ENCODE measurements around the gene ZNF324B. TPM values are rescaled to one million over a fixed set of nuclear protein-coding genes. Genes with fewer than 3 reads are reported as not detected.

Gene ZNF324B
- polyA plus RNA-seq, 2 of the 4 experiments (the other 2 are of a cell fraction), result 3.8 to 6.8 TPM

- no peak for DNase-seq (ENCODE audit: low read depth in 1 of 2, low spot score in 1 of 2)
- H3K4me3 ChIP-seq, result no peak overlapping the region
- no peaks in the 10 kb centered on the region for H3K4me1 ChIP-seq
- no peak for FAIRE-seq
- no peak for ATAC-seq
- no peak overlapping the region for H3K4me2 ChIP-seq
- CTCF ChIA-PET, result interaction anchor here (0.9 to 1.9 kb wide), 2 partner anchors 13 to 90 kb away, joined by 4 to 8 read pairs; partner anchors contain the start of gene ZBTB45
- POLR2A ChIA-PET, result interaction anchor here (0.8 kb wide), 1 partner anchor 13 kb away, joined by 3 read pairs; no protein-coding TSS in a partner anchor
- TF ChIP-seq ZSCAN20 (CRISPR knock-in tag; IDR thresholded peaks at IDR 0.05), result no peak
- no peak for TF ChIP-seq RARB (CRISPR knock-in tag; IDR thresholded peaks at IDR 0.05)
- no peak for TF ChIP-seq RNF2 (IDR thresholded peaks at IDR 0.05; ENCODE audit: borderline replicate concordance, low read depth)
- no peak for TF ChIP-seq KDM1A (IDR thresholded peaks at IDR 0.05; ENCODE audit: low read depth)
- no peak for TF ChIP-seq RFX5 (IDR thresholded peaks at IDR 0.05)
- no peak for TF ChIP-seq HDAC2 (IDR thresholded peaks at IDR 0.05)
- TF ChIP-seq TP53 (CRISPR knock-in tag; IDR thresholded peaks at IDR 0.05), result no peak
- no peak for TF ChIP-seq CEBPB (IDR thresholded peaks at IDR 0.05)
- TF ChIP-seq BCL3 (IDR thresholded peaks at IDR 0.05), result no peak
- TF ChIP-seq HOXA7 (CRISPR knock-in tag; IDR thresholded peaks at IDR 0.05), result no peak
- TF ChIP-seq ATOH8 (CRISPR knock-in tag; IDR thresholded peaks at IDR 0.05; ENCODE audit: low read depth), result no peak
- TF ChIP-seq EP300 (IDR thresholded peaks at IDR 0.05), result no peak
- no peak for TF ChIP-seq MYC (IDR thresholded peaks at IDR 0.05; ENCODE audit: borderline replicate concordance, low read length)
- no peak overlapping the region for H3K27ac ChIP-seq
- peaks cover 70% of the 10 kb centered on the region for H3K9me3 ChIP-seq
These were observed 21.7 kb upstream of the ZNF324B start for GRCh38 chr19:58429745-58430144.

- no peak for TF ChIP-seq MYC (IDR thresholded peaks at IDR 0.05; ENCODE audit: borderline replicate concordance, low read length)
- no peak for TF ChIP-seq NR3C1 (IDR thresholded peaks at IDR 0.05)
- TF ChIP-seq NPAS2 (CRISPR knock-in tag; IDR thresholded peaks at IDR 0.05; ENCODE audit: borderline replicate concordance), result no peak
- TF ChIP-seq HES2 (IDR thresholded peaks at IDR 0.05), result no peak
- TF ChIP-seq CEBPB (IDR thresholded peaks at IDR 0.05), result no peak
- no peak for TF ChIP-seq ZNF302 (CRISPR knock-in tag; IDR thresholded peaks at IDR 0.05)
- no peak for TF ChIP-seq KDM1A (IDR thresholded peaks at IDR 0.05; ENCODE audit: low read depth)
- TF ChIP-seq HOXB5 (CRISPR knock-in tag; IDR thresholded peaks at IDR 0.05), result no peak
- TF ChIP-seq ELK1 (IDR thresholded peaks at IDR 0.05; ENCODE audit: low read depth, low read length), result no peak
- no peak for TF ChIP-seq REST (IDR thresholded peaks at IDR 0.05)
- no peak for TF ChIP-seq HOXA7 (CRISPR knock-in tag; IDR thresholded peaks at IDR 0.05)
- TF ChIP-seq BCL3 (IDR thresholded peaks at IDR 0.05), result no peak
- TF ChIP-seq E2F6 (IDR thresholded peaks at IDR 0.05; ENCODE audit: borderline replicate concordance, low read depth), result no peak
- TF ChIP-seq TFCP2L1 (CRISPR knock-in tag; IDR thresholded peaks at IDR 0.05), result no peak
- TF ChIP-seq HMGXB4 (CRISPR knock-in tag; IDR thresholded peaks at IDR 0.05; ENCODE audit: borderline replicate concordance), result no peak
- FAIRE-seq, result no peak
- ATAC-seq, result no peak
- Histone ChIP-seq H3K4me2 (no peak overlapping the region), H3K4me3 (no peak overlapping the region), H3K4me1 (no peaks in the 10 kb centered on the region), H3K27ac (no peak overlapping the region), H3K9me3 (peaks cover 96% of the 10 kb centered on the region)
- ChIA-PET CTCF (interaction anchor here (0.8 to 1.8 kb wide), 3 partner anchors 9 to 32 kb away, joined by 3 to 5 read pairs (median 4); no protein-coding TSS in a partner anchor), POLR2A (no interaction called here)
- peak in 1 of 2 experiments; percentile 31 for DNase-seq (ENCODE audit: low read depth in 1 of 2, low spot score in 1 of 2)
- 71% methylated on average over 2 of the region's 2 CpGs for WGBS (ENCODE audit: missing lambda C conversion rate)
These were observed 17.2 kb upstream of the ZNF324B start for GRCh38 chr19:58434217-58434616.

Data from A549 (cell line).